GM18520 (cell line): ENCODE data around the gene GALE.
A peak's percentile ranks its signal among the peaks of the same experiment; 100 is the strongest.
"Not testable (repeated sequence)": the region's sequence is repeated elsewhere in the genome, so short reads cannot be mapped to it uniquely, and the experiment has no call there.

ENCODE experiments used
- ATAC-seq: cut with Tn5 transposase; IDR thresholded peaks from one replicate; pipeline ENCODE4 v1.9.1; 2021; ENCODE audit not compliant: unreplicated experiment

GALE gene

DNA sequence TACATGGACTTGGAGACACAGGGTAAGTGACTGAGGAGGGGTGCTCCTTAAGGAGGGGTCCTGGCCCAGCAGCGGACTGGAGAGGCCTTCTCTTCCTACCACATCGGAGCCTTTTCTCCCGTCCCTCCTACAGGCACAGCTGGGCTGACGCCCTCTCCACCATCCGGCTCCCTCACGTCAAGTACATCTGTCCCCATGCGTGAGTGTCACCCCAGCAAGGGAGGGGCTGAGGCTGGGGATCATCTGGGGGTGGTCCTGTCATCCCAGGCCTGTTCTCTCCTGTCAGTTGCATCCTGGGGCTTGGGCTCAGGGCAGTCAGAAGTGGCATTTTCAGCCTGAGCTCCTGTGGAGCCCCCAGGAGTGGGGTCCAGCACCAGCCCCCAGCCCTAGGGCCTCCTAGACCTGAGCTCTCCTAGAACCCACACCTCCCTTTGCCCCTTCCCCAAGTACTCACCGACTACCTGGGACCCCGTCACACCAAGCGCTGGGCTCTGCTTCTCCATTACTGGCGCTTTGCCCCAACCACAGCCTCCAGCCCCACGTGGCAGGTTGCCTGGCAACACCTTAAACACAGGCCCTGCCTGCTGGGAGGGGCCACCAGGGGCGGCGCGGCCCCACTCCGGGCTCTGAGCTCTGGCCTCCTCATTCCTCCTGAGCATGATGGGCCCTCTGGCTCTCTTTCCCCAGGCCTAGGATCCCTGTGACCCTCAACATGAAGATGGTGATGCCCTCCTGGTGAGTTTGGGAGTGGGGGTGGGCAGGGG is 7.4 kb downstream of the GALE start:
- no peak for ATAC-seq

DNA sequence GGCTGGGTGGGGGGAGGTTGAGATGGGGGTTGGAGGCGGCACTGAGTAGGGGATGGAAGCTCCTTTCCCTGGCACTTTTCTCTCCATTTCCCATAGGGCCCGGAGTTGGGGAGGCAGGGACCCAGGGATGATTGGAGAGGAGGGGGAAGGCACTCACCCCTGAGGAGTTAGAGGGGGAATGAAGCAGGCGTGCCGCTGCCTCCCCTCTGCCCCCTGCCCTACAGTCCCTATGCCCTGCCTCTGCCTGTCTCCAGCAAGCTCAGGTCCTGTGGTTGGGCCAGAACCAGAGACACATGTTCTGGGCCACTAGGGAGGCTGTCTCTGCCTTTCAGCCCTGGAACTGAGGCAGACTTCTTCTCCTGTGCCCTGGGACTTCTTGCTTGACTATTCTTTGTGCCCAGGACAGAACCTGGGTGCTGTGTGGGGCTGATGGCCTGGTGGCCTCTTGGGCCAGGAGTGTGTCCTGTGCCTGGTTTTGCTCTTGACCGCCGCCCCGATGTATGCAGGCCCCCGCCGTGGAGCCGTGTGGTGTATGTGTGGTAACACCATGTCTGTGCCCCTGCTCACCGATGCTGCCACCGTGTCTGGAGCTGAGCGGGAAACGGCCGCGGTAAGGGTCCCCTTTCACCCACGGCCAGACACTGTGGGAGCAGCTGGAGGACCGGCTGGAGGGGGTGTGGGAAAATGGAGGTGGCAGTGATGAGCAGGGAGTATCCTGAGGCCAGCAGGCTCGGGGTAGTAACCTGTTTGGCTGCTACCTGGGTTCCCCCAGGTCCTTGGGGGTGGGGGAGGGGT is 8.2 kb downstream of the GALE start:
- ATAC-seq = no peak

DNA sequence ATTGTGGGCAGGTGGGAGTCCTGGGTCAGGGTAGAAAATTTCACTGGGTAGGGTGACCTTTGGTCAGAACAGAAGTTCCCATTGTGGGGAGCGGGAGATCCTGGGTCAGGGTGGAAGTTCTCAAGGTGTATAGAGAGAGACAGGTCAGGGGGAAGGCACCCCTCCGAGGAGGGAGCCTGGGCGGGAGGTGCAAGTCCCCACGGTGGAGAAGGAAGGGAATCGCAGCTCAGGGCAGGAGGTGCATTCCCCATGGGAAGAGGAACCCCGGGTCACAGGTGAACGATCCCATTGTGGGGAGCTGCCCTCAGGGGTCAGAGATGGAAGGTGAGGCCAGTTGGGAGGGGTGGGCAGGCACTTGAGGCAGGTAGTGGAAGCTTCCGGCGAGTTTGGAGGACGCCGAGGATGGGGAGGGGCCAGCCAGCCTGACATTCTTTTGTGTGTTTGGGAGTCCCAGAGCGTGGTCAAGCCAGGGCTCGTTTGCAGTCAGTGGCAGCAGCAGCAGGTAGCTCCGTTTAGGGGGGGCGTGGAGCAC is 9.0 kb downstream of the GALE start:
- ATAC-seq = no peak

DNA sequence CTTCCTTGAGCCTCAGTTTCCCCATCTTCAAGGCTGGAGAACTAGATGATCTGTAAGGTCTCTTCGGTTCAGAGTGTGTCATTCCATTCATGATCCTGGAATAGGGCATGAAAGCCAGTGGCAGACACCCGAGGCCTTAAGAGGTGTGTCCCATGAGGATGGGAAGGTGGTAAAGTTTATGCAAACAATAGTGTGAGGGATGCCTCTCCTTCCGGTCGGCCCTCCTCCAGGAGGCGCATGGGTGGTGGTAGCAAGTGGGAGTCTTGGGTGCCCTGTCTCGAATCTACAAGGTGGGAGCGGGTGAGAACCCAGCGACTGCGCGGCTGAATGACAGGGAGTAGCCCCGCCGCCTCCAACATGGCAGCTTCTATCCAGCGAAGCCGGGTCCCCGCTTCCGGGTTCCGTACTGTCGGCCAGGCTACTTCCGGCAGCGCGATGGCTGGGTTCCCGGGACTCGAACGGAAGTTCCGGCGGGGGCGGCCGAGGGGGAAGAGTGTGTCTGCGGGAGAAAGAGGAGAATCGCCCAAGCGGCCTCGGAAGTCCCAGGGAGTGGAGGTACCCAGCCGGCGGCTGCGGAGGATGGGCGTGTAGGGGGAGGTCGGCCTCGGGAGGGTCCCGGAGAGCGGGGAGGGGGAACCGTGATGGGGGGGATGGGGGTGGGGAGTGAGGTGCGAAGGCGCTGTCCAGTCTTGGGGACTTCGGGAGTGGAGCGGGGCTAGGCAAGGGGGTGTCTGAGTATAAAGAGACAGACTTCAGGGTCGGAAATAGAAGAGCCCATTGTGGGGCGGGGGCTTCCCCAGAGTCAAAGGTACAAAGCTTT is 9.6 kb downstream of the GALE start, which contains the start of gene LYPLA2:
LYPLA2 (plus strand) TSS at position 450 of the 820 bp plus-strand sequence. CDS start 1,538 bp downstream, outside the sequence.
- peak; percentile 54 for ATAC-seq

DNA sequence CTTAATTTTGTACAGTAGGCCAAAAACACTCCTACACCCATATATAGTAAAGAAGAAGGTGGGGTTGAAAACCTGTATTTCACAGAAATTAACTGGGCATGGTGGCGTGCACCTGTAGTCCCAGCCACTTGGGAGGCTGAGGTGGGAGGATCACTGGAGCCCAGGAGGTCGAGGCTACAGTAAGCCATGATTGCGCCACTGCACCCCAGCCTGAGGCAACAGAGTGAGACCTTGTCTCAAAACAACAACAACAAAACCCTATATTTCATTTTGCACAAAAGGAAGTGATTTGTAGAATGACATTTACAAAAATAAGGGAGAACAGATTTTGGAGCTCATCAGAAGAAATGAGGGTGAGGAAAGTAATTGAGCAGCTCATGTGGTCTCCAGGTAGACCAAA is 11.9 kb downstream of the GALE start:
- ATAC-seq = no peak

DNA sequence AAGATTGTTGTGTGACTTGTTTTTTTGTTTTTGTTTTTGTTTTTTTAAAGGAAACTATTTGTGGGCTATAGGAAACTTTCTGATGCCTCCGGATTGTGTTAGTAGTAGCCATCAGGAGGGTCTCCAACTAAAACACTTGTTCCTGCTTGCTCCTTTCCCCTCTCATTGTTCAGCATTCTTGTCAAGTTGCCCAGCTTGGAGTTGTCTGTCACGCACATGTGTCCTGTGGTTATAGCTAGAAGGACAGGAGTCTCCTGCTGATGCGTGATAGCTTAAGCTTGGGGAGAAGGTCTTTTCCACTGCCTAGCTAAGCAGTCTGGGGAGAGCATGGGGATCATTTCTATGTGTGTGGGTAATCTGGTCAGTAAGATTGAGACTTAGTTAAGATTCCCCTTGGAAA is 12.9 kb downstream of the GALE start:
- no peak for ATAC-seq

DNA sequence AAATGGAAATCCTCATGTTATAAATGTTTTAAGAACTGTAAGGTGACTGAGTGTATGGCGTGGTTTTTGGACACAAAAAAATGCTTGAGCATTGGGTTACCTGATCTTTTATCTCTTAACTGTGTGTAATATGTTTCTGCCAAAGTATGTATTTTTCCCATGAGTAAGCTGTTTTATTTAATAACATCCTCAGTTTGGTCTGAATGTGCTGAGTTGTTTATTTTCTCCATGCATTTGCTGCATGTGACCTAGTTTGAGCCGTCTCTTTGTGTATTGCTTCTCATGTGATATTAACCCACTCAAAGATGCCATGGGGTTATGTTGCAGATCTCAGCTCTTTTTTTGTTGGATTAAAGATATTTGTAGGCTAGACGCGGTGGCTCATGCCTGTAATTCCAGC is 15.7 kb downstream of the GALE start:
- ATAC-seq = no peak

DNA sequence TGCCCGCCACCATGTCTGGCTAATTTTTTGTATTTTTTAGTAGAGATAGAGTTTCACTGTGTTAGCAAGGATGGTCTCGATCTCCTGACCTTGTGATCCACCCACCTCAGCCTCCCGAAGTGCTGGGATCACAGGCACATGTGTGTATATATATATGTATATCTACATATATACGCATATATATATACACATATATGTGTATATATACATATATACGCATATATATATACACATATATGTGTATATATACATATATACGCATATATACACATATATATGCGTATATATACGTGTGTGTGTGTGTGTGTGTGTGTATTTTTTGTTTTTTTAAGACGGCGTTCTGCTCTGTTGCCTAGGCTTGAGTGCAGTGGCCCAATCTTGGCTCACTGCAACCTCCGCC is 17.4 kb downstream of the GALE start:
- ATAC-seq = not testable (repeated sequence)

DNA sequence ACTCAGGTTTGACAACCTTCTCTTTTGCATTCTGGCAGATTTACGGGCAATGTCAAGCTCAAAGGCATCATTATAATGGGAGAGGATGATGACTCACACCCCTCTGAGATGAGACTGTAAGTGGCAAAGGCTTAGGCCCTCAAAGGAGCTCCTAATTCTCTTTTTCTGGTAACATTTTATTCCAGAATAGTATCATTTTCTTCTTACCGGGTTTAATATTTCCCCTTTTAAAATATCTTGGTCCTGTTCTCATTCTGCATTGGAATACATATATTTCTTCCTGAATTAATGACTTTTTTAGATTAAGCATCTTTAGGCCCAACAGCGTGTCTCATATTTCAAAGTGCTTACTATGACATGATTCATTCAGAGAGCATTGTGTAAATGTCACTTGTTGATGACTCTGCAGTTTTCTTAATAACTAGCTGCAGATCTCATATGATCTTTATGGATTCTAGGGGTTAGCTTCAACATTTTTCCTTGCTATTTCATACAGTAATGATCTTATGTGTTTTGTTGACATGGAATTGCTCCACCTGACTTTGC is 20.7 kb downstream of the GALE start:
- ATAC-seq = no peak

DNA sequence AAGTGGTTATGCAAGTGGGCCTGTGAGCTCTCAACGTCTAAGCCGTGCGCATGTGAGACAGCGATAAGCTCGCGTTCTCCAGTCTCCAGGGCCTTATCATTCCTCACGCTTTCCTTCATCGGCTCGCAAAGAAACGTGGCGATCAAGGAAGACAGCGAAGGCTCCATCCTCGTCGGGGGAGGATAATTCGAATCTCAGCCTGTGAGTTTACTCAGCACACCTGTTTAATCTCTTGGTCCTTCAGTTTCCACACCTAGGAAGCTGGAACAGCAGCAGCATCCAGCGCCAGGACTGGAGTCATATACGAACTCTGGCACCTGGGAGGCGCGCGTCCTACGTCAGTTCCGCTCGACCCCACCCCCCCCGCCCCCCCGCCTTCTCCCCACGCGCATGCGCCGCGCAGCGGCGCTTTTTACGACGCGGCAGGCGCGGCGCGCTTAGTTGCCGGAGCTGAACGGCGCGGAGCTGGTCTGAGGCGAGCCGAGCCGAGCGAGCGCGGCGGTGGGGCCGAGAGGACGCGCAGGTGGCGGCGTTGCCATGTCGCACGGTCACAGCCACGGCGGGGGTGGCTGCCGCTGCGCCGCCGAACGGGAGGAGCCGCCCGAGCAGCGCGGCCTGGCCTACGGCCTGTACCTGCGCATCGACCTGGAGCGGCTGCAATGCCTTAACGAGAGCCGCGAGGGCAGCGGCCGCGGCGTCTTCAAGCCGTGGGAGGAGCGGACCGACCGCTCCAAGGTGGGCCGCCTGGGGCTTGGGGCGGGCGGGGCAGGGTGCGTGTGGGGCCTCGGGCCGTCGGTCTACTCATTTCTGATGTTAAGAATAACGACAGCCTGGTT is 22.4 kb downstream of the GALE start, which contains the start of gene PITHD1:
PITHD1 (plus strand) TSS at position 440 of the 836 bp plus-strand sequence; CDS start at position 538, 98 bp downstream.
- ATAC-seq = peak; percentile 50

DNA sequence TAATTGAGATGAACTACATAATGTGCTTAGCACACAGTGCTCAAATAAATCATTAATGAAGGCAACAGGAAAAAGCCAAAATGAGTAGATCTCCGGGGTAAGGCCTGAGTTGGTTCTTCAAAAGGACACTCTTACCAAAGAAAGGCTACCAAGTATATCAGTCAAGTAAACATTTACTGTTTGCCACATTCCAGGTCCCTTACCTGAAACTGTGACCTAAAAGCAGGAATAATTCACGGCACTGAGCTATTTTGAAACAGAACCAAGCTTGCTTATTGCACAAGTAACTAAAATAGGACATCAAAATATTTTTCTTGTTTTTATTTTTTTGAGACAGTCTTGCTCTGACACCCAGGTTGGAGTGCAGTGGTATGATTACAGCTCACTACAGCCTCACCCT is 24.3 kb downstream of the GALE start:
- no peak for ATAC-seq

DNA sequence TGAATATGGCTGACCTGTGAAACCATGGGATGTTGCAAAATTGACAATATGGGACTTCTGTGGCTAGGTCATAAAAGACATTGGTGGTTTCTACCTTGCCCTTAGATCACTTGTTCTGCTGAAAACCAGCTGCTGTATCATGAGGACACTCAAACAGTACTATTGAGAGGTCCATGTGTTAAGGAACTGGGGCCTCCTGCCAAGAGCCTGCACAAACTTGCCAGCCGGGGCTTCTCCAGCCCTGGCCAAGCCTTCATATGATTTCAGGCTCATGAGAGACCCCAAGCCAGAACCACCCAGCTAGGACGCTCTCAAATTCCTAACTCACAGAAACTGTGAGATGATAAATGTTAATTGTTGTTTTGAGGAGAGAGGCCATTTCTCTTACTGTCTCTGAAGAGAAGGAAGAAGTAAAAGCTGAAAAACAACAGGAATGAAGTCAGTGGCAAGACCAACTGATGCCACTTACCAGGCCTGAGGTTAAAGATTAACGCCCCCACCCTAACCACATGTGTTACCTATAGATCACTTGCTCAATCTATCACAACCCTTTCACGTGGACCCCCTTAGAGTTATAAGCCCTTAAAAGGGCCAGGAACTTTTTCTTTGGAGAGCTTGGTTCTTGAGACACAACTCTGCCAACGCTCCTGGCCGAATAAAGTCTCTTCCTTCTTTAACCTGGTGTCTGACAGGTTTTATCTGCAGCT is 26.2 kb downstream of the GALE start:
- ATAC-seq = no peak

DNA sequence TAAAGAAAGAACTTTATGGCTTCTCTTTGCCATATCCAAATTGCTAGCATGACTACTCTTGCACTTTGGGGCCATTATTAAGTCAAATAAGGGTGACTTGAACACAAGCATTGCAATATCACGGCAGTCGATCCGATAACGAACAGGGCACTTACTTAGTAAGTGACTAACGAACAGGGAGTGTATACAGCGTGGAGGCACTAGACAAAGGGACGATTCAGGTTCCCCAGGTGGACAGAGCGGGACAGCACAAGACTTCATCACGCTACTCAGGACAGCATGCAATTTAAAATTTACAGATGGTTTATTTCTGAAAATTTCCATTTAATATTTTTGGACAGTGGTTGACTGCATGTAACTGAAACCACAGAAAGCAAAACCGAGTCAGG is 27.7 kb downstream of the GALE start:
- no peak for ATAC-seq

DNA sequence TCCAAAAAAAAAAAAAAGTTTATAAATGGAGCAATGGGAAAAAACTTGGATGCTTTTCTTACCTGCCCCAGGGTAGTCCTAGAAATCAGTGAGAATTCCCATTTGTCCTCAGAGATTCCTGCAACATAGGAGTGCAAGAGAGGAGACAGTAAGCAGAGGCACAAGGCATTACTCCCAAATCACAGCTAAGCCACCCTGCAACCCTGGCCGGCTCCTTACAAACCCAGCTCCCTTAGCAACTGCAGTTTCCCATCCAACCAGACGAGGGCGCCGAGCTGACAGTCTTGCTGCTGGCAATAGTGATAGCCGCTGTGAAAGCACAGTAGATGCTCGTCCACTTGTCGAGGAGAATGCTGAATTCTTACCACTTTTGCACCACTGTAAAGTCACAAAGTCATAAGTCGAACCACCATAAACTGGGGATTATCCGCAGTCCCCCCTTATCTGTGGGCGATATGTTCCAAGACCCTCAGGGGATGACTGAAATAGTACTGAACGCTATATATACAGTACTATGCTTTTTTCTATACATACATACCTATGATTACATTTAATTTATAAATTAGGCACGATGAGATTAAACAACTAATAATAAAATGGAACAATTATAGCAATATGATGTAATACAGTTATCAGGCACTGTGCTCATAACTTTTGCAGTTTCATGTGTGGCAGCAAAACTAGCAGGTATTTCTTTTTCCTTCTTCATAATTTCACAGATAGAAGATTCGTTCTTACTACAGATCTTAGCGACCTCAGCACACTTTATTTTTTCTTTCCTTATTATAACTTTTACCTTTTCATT is 28.3 kb downstream of the GALE start:
- ATAC-seq = no peak

DNA sequence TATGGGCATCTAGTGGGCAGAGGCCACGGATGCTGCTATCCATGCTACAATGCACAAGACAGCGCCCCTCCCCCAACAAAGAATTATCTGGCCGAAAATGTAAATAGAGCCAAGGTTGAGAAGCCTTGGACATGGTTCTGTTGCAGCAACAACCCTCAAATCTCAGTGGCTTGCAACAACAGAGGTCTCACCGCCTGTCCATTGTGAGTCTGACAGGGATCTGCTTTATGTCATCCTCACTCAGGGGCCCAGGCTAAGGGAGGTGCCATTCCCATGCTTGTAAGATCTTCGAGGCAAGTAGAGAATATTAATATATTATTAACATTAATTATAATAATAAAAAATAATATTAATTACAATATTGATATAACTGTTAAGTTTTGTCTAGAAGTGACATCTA is 31.8 kb downstream of the GALE start:
- ATAC-seq = no peak

DNA sequence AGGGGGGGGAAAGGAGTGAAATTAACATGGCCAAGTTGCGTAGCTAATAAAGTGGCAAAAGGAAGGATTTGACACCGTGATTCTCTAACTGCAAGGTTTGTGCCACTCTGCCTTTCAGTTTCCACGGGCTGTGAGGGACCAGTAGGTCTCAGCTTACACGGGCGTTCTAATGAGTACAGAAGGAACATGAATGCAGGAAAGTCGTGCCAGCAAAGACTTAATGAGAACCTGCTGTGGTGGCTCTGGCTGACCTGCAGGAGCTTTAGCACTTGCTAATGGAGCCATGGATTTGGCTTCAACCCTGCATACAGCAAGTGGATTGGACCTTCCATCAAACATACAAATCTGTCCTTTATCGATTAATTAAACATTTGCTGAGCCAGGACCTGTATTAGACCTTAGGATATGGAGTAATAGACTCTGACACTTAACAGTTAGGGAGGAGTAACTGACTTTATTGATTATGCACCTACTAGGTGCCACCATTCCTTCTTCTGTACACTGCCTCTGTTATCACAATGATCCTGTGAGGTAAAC is 37.4 kb downstream of the GALE start:
- no peak for ATAC-seq

DNA sequence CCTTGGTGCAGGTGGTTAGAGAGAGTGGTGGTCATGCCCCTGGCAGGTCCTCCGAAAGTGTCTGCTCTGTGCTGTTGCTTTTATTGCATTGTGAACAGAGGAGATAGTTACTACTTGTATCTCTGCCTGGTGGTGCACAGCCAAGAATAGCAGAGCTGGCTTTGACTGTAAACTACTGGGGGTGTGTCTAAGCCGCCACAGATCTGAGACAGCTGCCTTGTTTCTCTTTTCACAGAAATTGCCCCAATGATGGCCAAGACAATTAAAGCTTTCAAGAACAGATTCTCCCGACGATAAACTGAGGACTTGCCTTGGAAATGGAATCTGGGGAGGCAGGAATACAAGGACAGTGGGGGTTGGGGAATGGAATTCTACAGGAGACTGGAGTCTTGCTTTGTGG is 41.3 kb downstream of the GALE start:
- no peak for ATAC-seq

DNA sequence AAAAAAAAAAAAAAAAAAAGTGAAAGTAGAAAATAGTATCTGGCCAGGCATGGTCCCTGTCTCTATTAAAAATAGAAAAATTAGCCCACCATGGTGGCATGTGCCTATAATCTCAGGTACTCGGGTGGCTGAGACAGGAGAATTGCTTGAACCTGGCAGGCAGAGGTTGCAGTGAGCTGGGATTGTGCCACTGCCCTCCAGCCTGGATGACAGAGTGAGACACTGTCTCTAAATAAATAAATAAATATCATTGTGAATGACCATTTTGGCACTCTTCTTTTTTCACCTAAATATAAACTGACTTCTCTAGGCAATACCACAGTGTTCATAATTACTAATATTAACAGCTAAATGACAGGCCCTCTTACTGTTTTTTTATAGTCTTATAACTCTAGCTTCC is 42.7 kb downstream of the GALE start:
- no peak for ATAC-seq
